Amniotic stem cell (primary cell): ENCODE results near the gene EPS8L1.
"Not testable (repeated sequence)": the region's sequence is repeated elsewhere in the genome, so short reads cannot be mapped to it uniquely, and the experiment has no call there.

ENCODE experiments used
- DNase-seq: peaks from one replicate; lab custom pipeline; 2025; lab: John Stamatoyannopoulos, UW

EPS8L1 gene

DNA sequence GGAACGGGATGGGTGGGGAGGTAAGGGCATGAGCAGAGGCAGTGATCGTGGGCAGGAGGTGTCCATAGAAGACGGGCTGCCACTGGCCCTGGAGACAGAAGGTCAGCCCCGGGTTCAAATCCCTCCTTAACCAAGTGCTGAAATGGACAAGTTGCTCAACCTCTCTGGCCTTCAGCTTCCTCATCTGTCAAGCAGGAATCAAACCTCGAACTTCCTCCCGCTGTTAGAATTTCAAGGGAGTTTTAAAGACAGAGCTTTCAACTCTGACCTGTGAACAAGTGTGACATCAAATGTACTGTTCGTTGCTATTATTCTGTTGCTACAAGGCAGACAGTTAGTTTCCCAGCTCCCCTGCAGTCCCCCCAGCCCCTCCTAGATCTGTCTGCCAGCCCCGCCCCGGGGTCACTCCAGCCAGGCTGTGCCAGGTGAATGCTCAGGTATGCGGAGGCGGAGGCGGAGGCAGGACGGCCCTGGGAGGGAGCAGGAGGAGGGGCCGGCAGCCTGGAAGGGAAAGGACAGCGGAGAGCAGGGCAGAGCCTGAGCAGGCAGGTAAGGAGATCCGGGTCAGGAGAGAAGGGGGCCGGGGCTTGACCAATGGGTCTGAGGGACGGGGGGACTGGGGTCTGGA is at the start of gene EPS8L1:
Gene EPS8L1, plus strand, starts transcription at position 499 of the 628 bp plus-strand sequence. CDS start 576 bp downstream, outside the sequence.
- no peak for DNase-seq

DNA sequence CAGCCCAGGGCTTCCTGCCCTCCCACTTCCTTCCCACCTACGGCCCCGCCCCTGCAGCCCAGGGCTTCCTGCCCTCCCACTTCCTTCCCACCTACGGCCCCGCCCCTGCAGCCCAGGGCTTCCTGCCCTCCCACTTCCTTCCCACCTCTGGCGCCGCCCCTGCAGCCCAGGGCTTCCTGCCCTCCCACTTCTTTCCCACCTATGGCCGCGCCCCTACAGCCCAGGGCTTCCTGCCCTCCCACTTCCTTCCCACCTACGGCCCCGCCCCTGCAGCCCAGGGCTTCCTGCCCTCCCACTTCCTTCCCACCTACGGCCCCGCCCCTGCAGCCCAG is 48.6 kb upstream of the EPS8L1 start:
- DNase-seq, result not testable (repeated sequence)

DNA sequence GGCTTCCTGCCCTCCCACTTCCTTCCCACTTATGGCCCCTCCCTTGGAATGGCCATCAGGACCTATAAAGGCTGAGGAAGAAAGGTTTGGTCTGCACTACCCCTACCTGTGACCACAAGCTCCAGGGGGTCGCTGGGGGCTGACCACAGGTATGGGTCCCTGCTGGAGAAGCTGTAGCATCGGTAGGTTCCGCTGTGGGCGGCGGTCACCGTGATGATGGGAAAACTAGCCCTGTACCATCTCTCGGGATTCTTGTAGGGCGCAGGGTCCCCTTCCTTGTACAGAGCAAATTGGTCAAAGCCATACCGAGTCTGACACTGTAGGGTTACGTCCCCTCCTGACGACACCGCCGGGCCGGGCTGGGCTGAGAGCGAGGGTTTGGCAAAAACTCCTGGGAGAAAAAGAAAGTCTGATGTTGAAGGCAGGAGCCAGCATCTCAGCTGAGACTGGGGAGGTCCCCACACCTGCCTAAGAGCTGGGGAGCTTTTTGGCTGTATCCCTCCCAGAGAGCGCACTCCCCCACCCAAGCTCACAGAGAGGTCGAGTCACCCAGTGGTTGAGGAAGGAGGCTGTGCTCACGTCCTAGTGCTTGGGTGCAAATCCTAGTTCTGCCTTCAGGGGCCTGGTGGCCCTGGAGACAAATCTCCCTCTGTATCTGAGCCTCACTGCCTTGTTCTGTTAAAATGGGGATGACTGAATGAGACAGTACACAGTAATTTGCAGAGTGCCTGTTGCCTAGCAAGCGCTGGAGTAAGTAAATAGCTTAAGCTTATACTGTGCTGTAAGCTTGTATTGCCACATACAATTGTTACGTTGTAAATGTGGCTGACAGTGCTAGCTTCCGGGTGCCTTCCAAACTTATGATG is 48.0 kb upstream of the EPS8L1 start:
- no peak for DNase-seq

DNA sequence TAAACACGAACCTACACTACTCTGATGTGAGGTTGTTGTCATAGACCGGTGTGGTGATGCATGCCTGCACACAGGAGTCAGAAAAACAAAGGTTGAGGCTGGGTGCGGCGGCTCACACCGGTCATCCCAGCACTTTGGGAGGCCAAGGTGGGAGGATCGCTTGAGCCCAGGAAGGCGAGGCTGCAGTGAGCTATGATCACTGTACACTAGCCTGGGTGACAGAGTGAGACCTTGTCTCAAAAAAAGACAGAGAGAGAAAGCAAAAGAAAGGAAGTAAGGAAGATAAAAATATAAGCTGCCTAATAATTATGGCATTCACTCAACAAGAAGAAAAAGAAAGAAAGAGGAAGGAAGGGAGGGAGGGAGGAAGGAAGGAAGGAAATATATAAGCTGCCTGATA is 46.9 kb upstream of the EPS8L1 start:
- DNase-seq, result no peak

DNA sequence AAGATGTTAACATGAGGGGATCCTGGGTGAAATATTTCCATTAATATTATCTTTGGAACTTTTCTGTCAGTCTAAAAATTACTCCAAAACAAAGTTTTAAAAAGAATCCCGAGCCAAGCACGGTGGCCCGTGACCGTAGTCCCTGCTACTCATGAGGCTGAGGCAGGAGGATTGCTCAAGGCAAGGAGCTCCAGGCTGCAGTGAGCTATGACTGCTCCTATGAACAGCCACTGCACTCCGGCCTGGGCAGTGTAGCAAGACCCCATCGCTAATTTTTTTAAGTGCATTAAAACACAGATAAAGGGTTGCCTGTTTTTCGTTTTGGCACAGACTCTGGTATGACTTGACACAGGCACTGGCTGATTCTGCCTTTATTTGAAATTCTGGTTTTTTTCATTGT is 44.5 kb upstream of the EPS8L1 start:
- no peak for DNase-seq

DNA sequence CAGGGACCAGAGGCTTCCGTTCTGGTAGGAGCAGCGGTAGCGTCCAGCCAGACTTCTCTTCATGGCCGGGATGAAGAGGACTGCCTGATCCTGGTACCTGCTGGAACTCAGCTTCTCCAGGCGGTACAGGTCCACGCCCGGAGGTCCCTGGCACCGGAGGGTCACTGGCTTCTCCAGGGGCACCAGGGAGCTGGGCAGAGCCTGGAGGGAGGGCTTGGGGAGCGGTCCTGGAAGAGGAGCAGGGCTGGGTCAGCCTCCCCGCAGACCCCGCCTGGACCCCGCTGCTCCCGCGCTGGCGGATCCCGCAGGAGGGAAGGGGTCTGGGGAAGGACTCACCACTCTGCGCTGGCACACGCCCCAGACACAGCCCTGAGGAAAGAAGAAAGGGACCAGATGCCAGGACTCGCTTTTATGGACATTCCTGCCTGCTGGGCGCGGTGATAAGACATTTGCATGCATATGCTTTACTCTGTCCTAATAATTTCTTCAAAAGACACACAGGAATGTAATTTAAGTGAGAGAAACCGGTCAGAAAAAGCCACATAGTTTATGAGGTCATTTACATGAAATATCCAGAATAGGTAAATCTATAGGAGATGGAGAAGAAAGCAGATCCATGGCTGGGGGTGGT is 43.4 kb upstream of the EPS8L1 start:
- no peak for DNase-seq

DNA sequence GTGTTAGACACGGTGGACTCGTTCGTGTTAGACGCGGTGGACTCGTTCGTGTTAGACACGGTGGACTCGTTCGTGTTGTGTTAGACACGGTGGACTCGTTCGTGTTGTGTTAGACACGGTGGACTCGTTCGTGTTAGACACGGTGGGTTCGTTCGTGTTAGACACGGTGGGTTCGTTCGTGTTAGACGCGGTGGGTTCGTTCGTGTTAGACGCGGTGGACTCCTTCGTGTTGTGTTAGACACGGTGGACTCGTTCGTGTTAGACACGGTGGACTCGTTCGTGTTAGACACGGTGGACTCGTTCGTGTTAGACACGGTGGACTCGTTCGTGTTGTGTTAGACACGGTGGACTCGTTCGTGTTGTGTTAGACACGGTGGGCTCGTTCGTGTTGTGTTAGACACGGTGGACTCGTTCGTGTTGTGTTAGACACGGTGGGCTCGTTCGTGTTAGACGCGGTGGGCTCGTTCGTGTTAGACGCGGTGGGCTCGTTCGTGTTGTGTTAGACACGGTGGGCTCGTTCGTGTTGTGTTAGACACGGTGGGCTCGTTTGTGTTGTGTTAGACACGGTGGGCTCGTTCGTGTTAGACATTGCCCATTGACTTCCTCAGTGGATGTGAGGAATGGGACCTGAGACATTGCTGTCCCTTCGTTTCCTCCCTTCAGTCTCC is 42.6 kb upstream of the EPS8L1 start:
- DNase-seq, result not testable (repeated sequence)

DNA sequence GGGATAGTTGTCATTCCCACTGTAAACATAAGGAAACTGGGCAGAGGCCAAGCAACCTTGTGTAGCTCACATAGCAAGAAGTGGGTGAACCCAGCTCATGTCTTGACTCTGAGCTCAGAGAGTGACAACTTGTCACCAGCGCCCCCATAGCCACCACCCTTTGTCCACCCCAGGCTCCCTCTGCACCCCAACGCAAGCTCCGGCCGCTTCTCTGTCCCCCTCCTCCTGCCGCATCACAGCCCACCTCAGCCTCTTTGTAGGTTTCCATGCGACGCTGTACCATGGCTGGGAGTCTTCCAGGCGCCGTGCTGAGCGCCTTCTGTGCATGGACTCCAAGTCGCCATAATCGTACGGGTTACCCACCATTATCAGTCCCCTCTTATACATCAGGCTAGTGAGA is 40.9 kb upstream of the EPS8L1 start:
- DNase-seq, result no peak

DNA sequence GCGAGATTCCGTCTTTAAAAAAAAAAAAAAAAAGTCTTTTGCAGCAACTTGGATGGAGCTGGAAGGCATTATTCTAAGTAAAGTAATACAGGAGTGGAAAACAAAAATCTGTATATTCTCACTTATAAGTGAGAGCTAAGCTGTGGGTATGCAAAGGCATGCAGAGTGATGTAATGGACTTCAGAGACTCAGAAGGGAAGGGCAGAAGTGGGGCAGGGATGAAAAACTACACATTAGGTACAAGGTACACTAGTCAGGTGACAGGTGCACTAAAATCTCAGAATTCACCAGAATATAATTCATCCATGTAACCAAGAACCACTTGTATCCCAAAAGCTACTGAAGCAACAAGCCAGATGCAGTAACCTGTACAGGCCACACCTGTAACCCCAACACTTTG is 39.6 kb upstream of the EPS8L1 start:
- DNase-seq, result no peak

DNA sequence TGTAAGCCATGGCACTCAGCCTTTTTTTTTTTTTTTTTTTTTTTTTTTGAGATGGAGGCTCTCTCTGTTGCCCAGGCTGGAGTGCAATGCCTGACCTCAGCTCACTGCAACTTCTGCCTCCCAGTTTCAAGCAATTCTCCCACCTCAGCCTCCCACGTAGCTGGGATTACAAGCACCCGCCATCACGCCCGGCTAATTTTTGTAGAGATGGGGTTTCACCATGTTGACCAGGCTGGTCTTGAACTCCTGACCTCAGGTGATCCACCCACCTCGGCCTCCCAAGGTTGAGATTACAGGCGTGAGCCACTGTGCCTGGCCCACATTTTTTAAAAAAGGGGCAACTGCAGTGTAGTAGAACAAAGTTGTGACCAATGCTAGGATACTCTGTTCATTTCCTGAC is 38.1 kb upstream of the EPS8L1 start:
- not testable (repeated sequence) for DNase-seq

DNA sequence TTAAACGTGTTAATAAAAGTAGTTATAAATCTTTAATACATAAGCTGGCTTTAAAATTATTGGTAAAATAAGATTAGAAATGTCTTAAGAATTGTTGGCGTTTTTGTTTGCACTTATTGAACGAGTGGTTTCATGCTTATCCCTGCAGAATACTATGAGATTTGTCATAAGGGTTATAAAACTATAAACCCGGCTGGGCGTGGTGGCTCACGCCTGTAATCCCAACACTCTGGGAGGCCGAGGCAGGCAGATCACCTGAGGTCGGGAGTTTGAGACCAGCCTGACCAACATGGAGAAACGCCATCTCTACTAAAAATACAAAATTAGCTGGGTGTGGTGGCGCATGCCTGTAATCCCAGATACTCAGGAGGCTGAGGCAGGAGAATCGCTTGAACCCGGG is 35.0 kb upstream of the EPS8L1 start:
- not testable (repeated sequence) for DNase-seq

DNA sequence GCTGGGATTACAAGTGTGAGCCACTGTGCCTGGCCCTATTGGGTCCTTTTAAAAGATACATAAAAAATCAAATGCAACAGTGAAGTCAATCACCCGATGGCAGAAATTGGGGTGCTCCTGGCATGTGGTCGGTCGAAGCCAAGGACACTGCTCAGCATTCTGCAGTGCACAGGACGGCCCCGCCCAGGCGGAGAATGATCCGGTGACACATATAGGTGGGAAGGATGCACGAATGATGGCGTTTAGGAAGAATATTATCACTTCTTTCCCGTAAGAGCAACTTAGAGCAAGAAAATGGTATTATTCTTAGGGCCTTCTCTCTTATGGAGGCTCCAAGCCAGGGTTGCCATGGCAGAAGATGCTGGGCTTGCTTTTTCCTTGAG is 34.4 kb upstream of the EPS8L1 start:
- no peak for DNase-seq

DNA sequence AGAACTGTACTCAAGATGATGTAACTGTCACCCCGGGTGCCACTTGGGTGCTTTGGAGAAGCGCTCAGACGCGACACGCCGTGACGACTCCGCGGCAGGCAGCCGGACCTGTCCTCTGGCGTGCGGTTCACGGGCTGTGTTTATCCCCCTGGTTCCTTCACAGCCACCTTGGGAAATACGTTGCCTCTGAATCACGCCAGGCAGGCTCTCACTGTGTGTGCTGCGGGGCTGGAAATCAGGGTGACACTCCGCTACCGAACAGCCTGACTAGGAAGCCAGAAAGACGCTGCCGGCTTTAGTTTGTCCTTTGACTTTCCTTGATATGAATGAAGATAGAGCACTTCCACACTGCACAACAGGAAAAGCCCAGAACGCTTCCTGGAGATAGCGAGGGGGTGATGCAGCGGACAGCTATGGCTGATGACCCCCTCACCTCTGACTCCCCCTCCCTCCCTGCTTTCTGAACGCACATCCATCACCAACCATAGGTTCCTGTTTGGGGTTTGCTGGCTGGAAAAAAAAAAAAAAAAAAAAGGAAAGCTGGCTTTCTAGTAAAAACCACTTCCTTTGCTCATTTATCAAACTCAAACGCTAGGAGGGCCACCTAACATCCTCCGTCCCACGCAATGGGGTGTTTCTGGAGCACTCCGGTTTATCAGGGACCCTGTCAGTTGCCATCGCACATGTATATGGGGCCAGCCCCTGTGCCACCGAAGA is 33.9 kb upstream of the EPS8L1 start:
- no peak for DNase-seq

DNA sequence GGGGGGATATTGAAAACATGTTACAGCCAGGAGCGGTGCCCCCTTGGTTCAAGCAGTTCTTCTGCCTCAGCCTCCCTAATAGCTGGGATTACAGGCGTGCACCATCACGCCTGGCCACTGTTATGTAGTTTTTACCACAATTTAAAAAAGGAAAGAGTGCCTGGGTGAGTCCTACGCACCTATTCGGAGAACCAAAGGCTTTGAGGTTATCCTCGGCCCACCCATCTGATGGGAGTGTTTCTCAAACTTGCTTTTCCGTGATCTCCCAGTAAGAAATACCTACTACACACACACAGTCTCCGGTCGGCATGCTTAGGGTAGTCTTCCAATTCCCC is 33.4 kb upstream of the EPS8L1 start:
- no peak for DNase-seq

DNA sequence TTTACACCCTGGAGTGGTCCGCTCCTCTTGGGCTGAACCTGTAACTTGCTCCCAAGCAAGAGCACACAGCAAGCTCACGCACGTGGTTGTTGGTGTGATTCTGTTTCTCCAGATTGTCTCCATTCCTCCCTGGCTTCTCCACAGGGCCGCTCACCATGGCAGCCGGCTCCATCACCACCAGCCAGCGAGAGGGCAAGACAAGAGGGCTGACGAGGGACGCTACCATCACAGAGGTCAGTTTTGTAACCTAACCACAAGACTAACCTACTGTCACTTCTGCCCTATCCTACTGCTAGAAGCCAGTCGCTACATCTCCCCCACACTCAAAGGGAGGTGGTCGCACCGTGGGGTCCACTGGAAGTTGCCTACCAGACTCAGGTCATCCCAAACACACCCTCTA is 33.0 kb upstream of the EPS8L1 start:
- no peak for DNase-seq

DNA sequence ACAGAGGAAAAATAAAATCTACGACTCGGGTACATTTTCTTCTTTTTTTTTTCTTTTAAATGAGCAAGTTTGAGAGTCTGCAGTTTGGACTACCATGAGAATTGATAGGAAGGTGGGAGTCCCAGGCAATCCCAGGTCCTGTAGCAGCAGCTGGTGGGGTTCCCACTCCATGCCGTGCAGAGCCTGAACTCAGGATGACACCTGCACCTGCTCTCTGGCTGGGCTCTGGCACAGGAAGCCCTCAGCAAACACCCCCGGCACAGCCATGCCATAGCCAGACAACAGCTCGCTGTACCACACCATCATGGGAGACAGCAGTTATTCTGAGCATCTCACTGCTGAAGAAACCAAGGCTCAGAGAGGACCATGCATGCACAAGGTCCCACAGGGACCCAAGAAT is 31.4 kb upstream of the EPS8L1 start:
- DNase-seq, result no peak

DNA sequence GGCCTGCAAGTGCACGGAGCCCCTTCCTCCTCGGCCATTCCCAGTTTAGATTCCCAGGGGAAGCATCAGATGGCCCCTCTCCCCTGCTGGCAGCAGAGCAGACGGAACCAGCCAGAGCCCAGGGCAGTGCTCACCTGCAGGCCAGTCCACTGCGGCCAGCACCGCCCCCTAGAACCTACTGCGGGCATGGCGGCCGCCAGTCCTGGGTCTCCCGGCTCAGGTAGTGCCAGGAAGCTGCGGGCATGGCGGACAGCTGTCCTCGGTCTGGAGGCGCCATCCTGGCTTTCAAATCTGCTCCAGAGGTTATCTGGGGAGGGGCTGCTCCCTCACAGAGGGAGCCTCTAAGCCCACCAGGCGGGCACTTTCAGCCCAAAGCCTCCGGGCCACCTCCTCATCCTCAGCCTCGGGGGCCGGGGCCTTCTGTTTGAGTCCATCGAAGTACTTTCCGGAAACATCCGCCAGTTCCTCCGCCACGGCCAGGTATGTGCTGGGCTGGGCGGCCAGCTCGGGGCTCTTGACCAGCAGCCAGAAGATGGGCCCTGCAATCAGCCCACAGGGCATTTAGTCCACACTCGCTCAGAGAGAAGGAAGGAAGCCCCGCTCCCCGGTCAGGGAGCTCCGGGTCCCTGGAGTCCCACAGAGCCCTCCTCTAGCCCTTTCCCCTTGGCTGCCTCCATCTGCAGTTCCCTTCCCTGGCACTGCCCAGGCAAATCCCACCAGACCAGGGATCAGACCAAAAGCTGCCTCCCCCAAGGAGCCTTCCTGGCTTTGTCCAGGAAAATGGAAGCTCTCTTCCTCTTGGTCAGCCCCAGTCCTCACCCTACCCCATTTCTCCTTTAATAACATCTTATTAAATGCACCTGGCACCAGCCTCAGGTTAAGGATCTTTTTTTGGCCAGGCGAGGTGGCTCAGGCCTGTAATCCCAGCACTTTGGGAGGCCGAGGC is 30.6 kb upstream of the EPS8L1 start:
- no peak for DNase-seq

DNA sequence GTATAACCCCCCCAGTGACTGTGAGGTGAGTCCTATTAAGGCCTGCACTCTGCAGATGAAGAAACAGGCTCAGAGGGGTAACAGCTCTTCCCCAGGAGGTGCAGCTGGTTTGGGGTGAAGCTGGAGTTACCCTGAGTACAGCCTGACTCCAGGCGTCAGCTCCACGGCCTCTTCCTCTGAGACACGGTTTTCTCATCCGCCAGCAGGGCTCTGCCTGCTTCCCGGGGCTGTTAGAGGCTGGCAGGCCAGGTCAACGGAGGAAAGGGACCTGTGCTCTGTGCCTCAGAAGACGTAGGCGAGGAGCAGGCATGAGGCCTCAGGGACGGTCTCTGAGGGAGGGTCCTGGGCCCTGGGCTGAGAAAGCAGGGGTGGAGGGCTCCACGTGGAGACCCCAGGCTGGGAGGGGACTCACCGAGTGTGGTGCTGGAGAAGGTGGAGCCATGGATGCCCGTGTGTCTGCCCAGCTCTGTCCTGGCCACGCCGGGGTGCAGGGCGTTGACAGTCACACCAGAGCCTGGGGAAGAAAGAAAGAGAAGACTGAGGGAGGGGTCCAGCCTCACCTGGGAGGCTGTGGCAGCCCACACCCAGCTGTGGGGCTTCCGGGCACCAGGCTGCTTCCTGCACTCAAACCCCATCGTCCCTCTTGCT is 28.6 kb upstream of the EPS8L1 start:
- no peak for DNase-seq

DNA sequence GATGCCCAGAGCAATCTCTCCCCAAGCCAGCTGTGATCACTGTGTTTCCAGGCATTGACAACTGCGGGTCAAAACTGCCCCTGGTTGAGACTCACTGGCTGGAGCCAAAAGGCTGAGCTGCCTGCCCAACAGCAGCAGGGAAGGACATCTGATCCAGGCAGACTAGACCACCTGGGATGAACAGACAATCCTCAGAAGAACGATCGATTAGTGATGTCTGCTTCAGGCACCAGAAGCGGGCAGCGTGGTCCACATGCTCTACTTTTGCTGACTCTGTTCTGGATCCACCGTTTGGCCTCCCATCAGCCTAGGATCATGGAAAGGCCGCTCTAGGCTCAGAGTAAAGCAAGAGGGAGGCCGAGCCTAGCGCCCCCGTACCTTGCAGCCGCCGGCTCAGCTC is 27.7 kb upstream of the EPS8L1 start:
- no peak for DNase-seq

DNA sequence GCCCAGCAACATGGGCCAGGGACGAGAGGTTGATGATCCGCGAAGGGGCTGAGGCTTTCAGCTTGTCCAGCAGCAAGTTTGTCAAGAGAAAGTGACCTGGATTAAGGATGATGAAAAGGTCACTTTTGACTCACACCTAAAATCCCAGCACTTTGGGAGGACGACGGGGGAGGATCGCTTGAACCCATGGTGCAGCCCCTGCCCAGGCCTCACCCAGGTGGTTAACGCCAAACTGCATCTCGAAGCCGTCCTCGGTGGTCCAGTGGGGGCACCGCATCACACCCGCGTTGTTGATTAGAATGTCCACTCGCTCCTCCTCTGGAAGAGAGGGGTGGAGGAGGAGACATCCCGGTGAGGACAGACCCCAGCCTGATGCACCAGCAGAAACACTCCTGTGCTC is 27.2 kb upstream of the EPS8L1 start:
- DNase-seq, result no peak
